Retinal pigment epithelial cell (primary cell): ENCODE results near the gene ATP7A.
"Not testable (repeated sequence)": the region's sequence is repeated elsewhere in the genome, so short reads cannot be mapped to it uniquely, and the experiment has no call there.

ENCODE experiments used
- DNase-seq: peaks from one replicate; pipeline ENCODE4 v3.0.0-alpha.2; 2010; ENCODE audit warnings: low read depth
- H3K4me3 ChIP-seq: 2 replicates; pipeline ENCODE4 v1.5.1; 2011; ENCODE audit warnings: mild to moderate bottlenecking, low read length, control low read depth, moderate library complexity
- CTCF ChIP-seq: conservative IDR thresholded peaks from 2 replicates; pipeline ENCODE4 v1.5.1; 2011; ENCODE audit warnings: low read depth, low read length, control low read depth, inconsistent platforms

ATP7A gene

GRCh38 chrX:77925764-77926163 is 15.3 kb downstream of the ATP7A start:
- no peak for TF ChIP-seq CTCF
- DNase-seq, result no peak
- H3K4me3 ChIP-seq, result no peak overlapping the region

- DNase-seq, result no peak
- no peak for TF ChIP-seq CTCF
- H3K4me3 ChIP-seq, result no peak overlapping the region
Measured at GRCh38 chrX:77930581-77930980, 20.1 kb downstream of the ATP7A start.

GRCh38 chrX:77935886-77936285 is 25.4 kb downstream of the ATP7A start:
- no peak for TF ChIP-seq CTCF
- no peak overlapping the region for H3K4me3 ChIP-seq
- DNase-seq, result no peak

GRCh38 chrX:77936299-77936698 is 25.8 kb downstream of the ATP7A start:
- no peak for DNase-seq
- no peak overlapping the region for H3K4me3 ChIP-seq
- TF ChIP-seq CTCF, result no peak

GRCh38 chrX:77937291-77937690 is 26.8 kb downstream of the ATP7A start:
- no peak for DNase-seq
- no peak for TF ChIP-seq CTCF
- no peak overlapping the region for H3K4me3 ChIP-seq

- TF ChIP-seq CTCF, result no peak
- no peak for DNase-seq
- no peak overlapping the region for H3K4me3 ChIP-seq
Measured at GRCh38 chrX:77938083-77938680, 27.7 kb downstream of the ATP7A start.

GRCh38 chrX:77945031-77945430 is 34.5 kb downstream of the ATP7A start:
- DNase-seq, H3K4me3 ChIP-seq: not testable (repeated sequence)

- H3K4me3 ChIP-seq, result no peak overlapping the region
- TF ChIP-seq CTCF, result no peak
- no peak for DNase-seq
Measured at GRCh38 chrX:77945910-77946545, 35.5 kb downstream of the ATP7A start.
